ENCODE results near the gene SLC35D1. TPM values are rescaled to one million over a fixed set of nuclear protein-coding genes. Genes with fewer than 3 reads are reported as not detected.

Gene SLC35D1
- total and polyA plus RNA-seq, 2 of the 8 experiments (the other 6 are each of a cell fraction or from before 2014, with no cell fraction given): 1.2 to 2.7 TPM

DNA sequence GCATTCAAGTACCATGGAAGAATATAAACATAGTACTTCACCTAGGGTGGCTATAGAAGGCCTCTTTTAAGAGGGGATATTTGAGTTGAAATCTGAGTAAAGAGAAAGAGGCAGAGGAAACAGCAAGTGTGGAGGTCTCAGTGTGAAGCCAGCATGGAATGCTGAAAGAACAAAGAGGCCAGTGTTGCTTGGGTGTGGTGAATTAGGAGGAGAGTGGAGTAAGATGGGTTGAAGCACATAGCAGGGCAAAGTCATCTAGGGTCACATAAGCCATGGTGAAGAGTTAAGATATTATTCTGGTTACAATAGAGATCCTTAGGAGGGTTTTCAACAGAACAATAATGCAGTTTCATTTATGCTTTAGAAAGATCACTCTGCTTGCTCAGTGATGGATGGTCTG is 43.4 kb upstream of the SLC35D1 start:
- H3K23me2 ChIP-seq (ENCODE audit: low read depth, low read length): no peaks in the 10 kb centered on the region; the same call in 1 of the 2 replicates
- no peak overlapping the region for H3K27ac ChIP-seq (ENCODE audit: low read depth, low read length)
- H3K79me2 ChIP-seq (ENCODE audit: control insufficient read depth in 1 of 2, insufficient read depth in 2 of 2, low read length in 2 of 2): no peaks in the 10 kb centered on the region
- H2AFZ ChIP-seq (ENCODE audit: low read length): peak overlapping the region; percentile 75; the same call in 1 of the 2 replicates
- H3K18ac ChIP-seq (ENCODE audit: extremely low read depth, low read length): peak overlapping the region; percentile 49; the same call in 1 of the 2 replicates
- H3K36me3 ChIP-seq (ENCODE audit: control insufficient read depth in 2 of 4, insufficient read depth in 4 of 4, low read length in 3 of 4): no peaks in the 10 kb centered on the region
- peaks cover 1 to 10% (median 7%) of the 10 kb centered on the region in 4 experiments; a peak in 6 of 7 replicates for H3K4me1 ChIP-seq (replicated peaks in 1 of 4; ENCODE audit: control insufficient read depth in 3 of 4, insufficient read depth in 4 of 4, low read length in 3 of 4)
- no peaks in the 10 kb centered on the region for H3K79me1 ChIP-seq (ENCODE audit: low read depth, low read length)
- DNase-seq (ENCODE audit: low read depth in 1 of 2, low spot score in 2 of 2): peak in 1 of 2 experiments; percentile 13
- H3K4me3 ChIP-seq (ENCODE audit: extremely low read depth in 1 of 4, insufficient read depth in 2 of 4, low read depth in 3 of 4, low read length in 4 of 4): no peak overlapping the region; a peak in 1 of 8 replicates
- H3K9ac ChIP-seq (replicated peaks in 1 of 4; ENCODE audit: extremely low read depth in 1 of 4, low read depth in 3 of 4, low read length in 3 of 4): no peak overlapping the region
- H3K27me3 ChIP-seq (replicated peaks in 1 of 4; ENCODE audit: control insufficient read depth in 3 of 4, extremely low read depth in 1 of 4, insufficient read depth in 3 of 4, low read length in 3 of 4): no peaks in the 10 kb centered on the region
- peak overlapping the region; percentile 98 for H2BK12ac ChIP-seq (ENCODE audit: low read depth, low read length)
- peak overlapping the region; percentile 93 for H2BK20ac ChIP-seq (ENCODE audit: low read length)
- H4K5ac ChIP-seq (ENCODE audit: insufficient read length, low read depth, low read length): no peak overlapping the region
- peak overlapping the region; percentile 28; the same call in 1 of the 2 replicates for H2AK5ac ChIP-seq (ENCODE audit: low read depth, low read length)
- no peak overlapping the region for H3K56ac ChIP-seq (replicated peaks; ENCODE audit: insufficient read length, low read depth, low read length)
- H3K23ac ChIP-seq (ENCODE audit: insufficient read length): no peak overlapping the region
- H4K8ac ChIP-seq (ENCODE audit: extremely low read depth, insufficient read depth, low read length): no peak overlapping the region
- H4K20me1 ChIP-seq (replicated peaks in 1 of 2; ENCODE audit: control insufficient read depth in 1 of 2, insufficient read depth in 2 of 2, low read length in 2 of 2): no peaks in the 10 kb centered on the region
- peak overlapping the region; percentile 11 to 30; a peak in 2 of 4 replicates for H3K4me2 ChIP-seq (ENCODE audit: insufficient read depth in 1 of 2, low read depth in 2 of 2, low read length in 2 of 2)
- H3K9me3 ChIP-seq (ENCODE audit: insufficient read depth in 2 of 2, low read depth in 1 of 2, low read length in 1 of 2): no peaks in the 10 kb centered on the region
- H2BK5ac ChIP-seq (ENCODE audit: low read depth, low read length): peak overlapping the region; percentile 85; the same call in 1 of the 2 replicates
- peak; percentile 68 for FAIRE-seq
- ChIA-PET POLR2A (ENCODE audit: partially characterized antibody) (interaction anchor here (0.8 kb wide), 1 partner anchor 94 kb away, joined by 3 read pairs; no protein-coding TSS in a partner anchor), CTCF (ENCODE audit: partially characterized antibody) (no interaction called here)
- no peak overlapping the region for H2BK15ac ChIP-seq (ENCODE audit: low read length)
- TF ChIP-seq TEAD4 (IDR thresholded peaks at IDR 0.05; ENCODE audit: low read depth, low read length) (peak; percentile 95), YY1 (IDR thresholded peaks at IDR 0.05; ENCODE audit: low read depth, low read length) (0 out of 2 replicates have a peak, but pooled peaks have one; percentile 35), CEBPB (IDR thresholded peaks at IDR 0.05; ENCODE audit: low read depth, low read length) (no peak), HDAC2 (IDR thresholded peaks at IDR 0.05; ENCODE audit: borderline replicate concordance in 1 of 2, low read depth in 2 of 2, low read length in 2 of 2) (0 out of 4 replicates have a peak, but pooled peaks of 1 of the 2 experiments have one; percentile 35)
- TF ChIP-seq, protein P1, sequence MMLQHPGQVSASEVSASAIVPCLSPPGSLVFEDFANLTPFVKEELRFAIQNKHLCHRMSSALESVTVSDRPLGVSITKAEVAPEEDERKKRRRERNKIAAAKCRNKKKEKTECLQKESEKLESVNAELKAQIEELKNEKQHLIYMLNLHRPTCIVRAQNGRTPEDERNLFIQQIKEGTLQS (IDR thresholded peaks at IDR 0.05; ENCODE audit: insufficient read depth, low read depth, low read length): no peak
- no peak overlapping the region for H3K4ac ChIP-seq (replicated peaks; ENCODE audit: insufficient read length, low read depth, low read length)
- H4K91ac ChIP-seq (replicated peaks; ENCODE audit: insufficient read length, low read length): peak overlapping the region; percentile 42
- no peak overlapping the region for H2BK120ac ChIP-seq (replicated peaks; ENCODE audit: low read depth, low read length)
- H3K14ac ChIP-seq (ENCODE audit: insufficient read length): no peak overlapping the region
